Measurements from ENCODE around the gene ASGR1. TPM values are rescaled to one million over a fixed set of nuclear protein-coding genes. Genes with fewer than 3 reads are reported as not detected.
A peak's percentile ranks its signal among the peaks of the same experiment; 100 is the strongest.
"Not testable (repeated sequence)": the region's sequence is repeated elsewhere in the genome, so short reads cannot be mapped to it uniquely, and the experiment has no call there.

The ASGR1 gene
- total and polyA plus RNA-seq, 8 donors = 2.4 to 13.0 (median 10.0) TPM

DNA sequence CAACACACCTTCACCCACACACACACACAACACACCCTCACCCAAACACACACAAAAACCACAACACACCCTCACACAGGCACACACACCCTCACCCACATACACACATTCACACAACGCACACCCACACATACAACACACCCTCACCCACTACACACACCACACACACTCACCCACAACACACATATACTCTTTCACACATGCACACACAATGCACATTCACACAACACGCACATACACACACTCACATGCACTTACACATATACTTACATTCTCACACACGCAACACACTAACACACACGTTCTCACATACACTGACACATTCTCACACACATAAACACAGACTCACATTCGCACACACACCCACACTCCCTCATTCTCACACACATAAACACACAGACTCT lies 3.8 kb downstream of the ASGR1 start:
- intact Hi-C loops (cut with DNase I) = no loop called here
- Histone ChIP-seq H3K9me3 (no peaks in the 10 kb centered on the region), H3K27ac (no peak overlapping the region), H3K36me3 (no peaks in the 10 kb centered on the region), H3K4me3 (no peak overlapping the region), H3K4me1 (peaks cover 9 to 26% of the 10 kb centered on the region in 2 donors), H3K27me3 (peaks cover 0 to 43% of the 10 kb centered on the region in 2 donors)
- ATAC-seq = no peak
- no peak for DNase-seq
- TF ChIP-seq, protein P1, sequence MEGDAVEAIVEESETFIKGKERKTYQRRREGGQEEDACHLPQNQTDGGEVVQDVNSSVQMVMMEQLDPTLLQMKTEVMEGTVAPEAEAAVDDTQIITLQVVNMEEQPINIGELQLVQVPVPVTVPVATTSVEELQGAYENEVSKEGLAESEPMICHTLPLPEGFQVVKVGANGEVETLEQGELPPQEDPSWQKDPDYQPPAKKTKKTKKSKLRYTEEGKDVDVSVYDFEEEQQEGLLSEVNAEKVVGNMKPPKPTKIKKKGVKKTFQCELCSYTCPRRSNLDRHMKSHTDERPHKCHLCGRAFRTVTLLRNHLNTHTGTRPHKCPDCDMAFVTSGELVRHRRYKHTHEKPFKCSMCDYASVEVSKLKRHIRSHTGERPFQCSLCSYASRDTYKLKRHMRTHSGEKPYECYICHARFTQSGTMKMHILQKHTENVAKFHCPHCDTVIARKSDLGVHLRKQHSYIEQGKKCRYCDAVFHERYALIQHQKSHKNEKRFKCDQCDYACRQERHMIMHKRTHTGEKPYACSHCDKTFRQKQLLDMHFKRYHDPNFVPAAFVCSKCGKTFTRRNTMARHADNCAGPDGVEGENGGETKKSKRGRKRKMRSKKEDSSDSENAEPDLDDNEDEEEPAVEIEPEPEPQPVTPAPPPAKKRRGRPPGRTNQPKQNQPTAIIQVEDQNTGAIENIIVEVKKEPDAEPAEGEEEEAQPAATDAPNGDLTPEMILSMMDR (IDR thresholded peaks at IDR 0.05) = no peak

DNA sequence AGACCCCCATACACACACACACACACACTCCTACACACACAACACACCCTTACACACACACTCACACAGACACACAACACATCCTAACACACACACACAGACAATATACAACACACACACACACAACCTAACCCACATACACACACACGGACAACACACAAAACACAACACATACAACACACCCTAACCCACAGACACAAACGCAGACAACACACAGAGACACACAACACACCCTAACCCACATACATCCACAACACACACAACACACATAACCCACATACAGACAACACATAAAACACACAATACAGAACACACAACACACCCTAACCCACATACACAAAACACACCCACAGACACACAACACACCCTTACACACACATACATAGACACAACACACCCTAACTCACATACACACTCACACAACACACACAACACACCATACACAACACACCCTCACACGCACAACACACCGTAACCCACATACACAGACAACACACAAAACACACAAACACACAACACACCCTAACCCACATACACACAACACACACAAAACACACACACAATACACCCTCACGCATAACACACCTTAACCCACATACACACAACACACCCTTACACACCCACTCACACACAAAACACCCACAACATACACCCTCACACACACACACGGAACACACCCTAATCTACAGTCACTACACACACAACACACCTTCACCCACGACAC lies 4.4 kb downstream of the ASGR1 start:
- no peak for ATAC-seq
- H3K4me1 ChIP-seq = peaks cover 9 to 31% of the 10 kb centered on the region in 2 donors
- H3K27me3 ChIP-seq = peaks cover 0 to 43% of the 10 kb centered on the region in 2 donors
- DNase-seq = no peak
- no peak overlapping the region for H3K27ac ChIP-seq
- no peaks in the 10 kb centered on the region for H3K9me3 ChIP-seq
- no peaks in the 10 kb centered on the region for H3K36me3 ChIP-seq
- intact Hi-C loops (cut with DNase I) = no loop called here
- H3K4me3 ChIP-seq = peak overlapping the region in 1 of 2 donors; percentile 41
- TF ChIP-seq, protein P1 (IDR thresholded peaks at IDR 0.05) = no peak

GRCh38 chr17:7173687-7174602 lies 5.2 kb downstream of the ASGR1 start:
- peaks cover 0 to 2% of the 10 kb centered on the region in 2 donors for H3K9me3 ChIP-seq
- ATAC-seq (peak; percentile 71), DNase-seq (peak; percentile 46 to 90 (median 80))
- H3K36me3 ChIP-seq = no peaks in the 10 kb centered on the region
- TF ChIP-seq, protein P1 (IDR thresholded peaks at IDR 0.05) = peak in 1 of 2 donors; percentile 12
- peaks cover 9 to 39% of the 10 kb centered on the region in 2 donors for H3K4me1 ChIP-seq
- peak overlapping the region in 1 of 2 donors; percentile 48 for H3K27ac ChIP-seq
- intact Hi-C loops (cut with DNase I) = no loop called here
- H3K27me3 ChIP-seq = peaks cover 0 to 43% of the 10 kb centered on the region in 2 donors
- peak overlapping the region; percentile 5 to 41 for H3K4me3 ChIP-seq

- H3K27ac ChIP-seq; ATAC-seq; intact Hi-C loops (cut with DNase I); DNase-seq; H3K9me3 ChIP-seq; H3K36me3 ChIP-seq: not testable (repeated sequence)
- Histone ChIP-seq H3K27me3 (peaks cover 0 to 30% of the 10 kb centered on the region in 2 donors), H3K4me1 (peaks cover 5 to 37% of the 10 kb centered on the region in 2 donors), H3K4me3 (peak overlapping the region in 1 of 2 donors; percentile 41)
Observed at GRCh38 chr17:7172522-7173191, 6.5 kb downstream of the ASGR1 start.

DNA sequence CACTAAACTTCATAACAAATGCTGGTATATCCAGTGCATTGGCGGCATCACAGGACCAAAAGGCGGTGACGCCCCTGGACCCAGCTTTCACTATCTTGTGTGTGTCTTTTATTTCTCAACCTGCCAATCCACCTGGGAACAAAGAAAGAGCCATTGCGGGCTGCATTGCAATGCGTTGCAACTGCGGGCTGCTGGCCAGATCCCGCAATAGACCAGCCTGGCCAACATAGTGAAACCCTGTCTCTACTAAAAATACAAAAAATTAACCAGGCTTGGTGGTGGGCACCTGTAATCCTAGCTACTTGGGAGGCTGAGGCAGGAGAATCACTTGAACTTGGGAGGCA lies 9.6 kb downstream of the ASGR1 start:
- intact Hi-C loops (cut with DNase I) = not testable (repeated sequence)
- H3K4me3 ChIP-seq = peak overlapping the region in 1 of 2 donors; percentile 21
- H3K27ac ChIP-seq = peak overlapping the region; percentile 13 to 41

GRCh38 chr17:7168841-7169564 lies 10.2 kb downstream of the ASGR1 start:
- peaks cover 0 to 27% of the 10 kb centered on the region in 2 donors for H3K4me1 ChIP-seq
- H3K9me3 ChIP-seq; ATAC-seq; intact Hi-C loops (cut with DNase I); DNase-seq; H3K36me3 ChIP-seq: not testable (repeated sequence)
- H3K27ac ChIP-seq = peak overlapping the region; percentile 33 to 50
- H3K4me3 ChIP-seq = peak overlapping the region in 1 of 2 donors; percentile 21
- peaks cover 0 to 11% of the 10 kb centered on the region in 2 donors for H3K27me3 ChIP-seq

More for the DNA sequence above, 9.6 kb downstream of the ASGR1 start:
- not testable (repeated sequence) for H3K36me3 ChIP-seq, ATAC-seq, DNase-seq, H3K9me3 ChIP-seq
- Histone ChIP-seq H3K4me1 (peaks cover 0 to 28% of the 10 kb centered on the region in 2 donors), H3K27me3 (peaks cover 0 to 17% of the 10 kb centered on the region in 2 donors)

Measured in left lung (tissue), 10 donors.